Astrocyte (in vitro differentiated cells and primary cell): ENCODE data around the gene TRAPPC10. TPM values are rescaled to one million over a fixed set of nuclear protein-coding genes. Genes with fewer than 3 reads are reported as not detected.

Source experiments
- DNase-seq: peaks from one replicate; pipeline ENCODE4 v3.0.0-alpha.2; 2010; ENCODE audit warnings: low read depth
- FAIRE-seq: peaks from 2 replicates; lab custom pipeline; 2011; peaks lifted over from hg19 to GRCh38; lab: Jason Lieb, UNC
- H2AFZ ChIP-seq: 2 replicates; pipeline ENCODE4 v1.6.0; 2012; ENCODE audit warnings: low read depth, low read length, inconsistent platforms
- H3K27ac ChIP-seq: 2 replicates; pipeline ENCODE4 v1.5.1; 2011; ENCODE audit warnings: low read depth, low read length, inconsistent platforms
- H3K27me3 ChIP-seq: 2 replicates; pipeline ENCODE4 v1.6.0; 2011; ENCODE audit warnings: low read length, inconsistent platforms; ENCODE audit not compliant: insufficient read depth
- H3K36me3 ChIP-seq: 2 replicates; pipeline ENCODE4 v1.5.1; 2011; ENCODE audit warnings: low read length, inconsistent platforms; ENCODE audit not compliant: insufficient read depth
- H3K4me1 ChIP-seq: 2 replicates; pipeline ENCODE4 v1.5.1; 2011; ENCODE audit warnings: low read length, inconsistent platforms; ENCODE audit not compliant: insufficient read depth
- H3K4me2 ChIP-seq: 2 replicates; pipeline ENCODE4 v1.6.0; 2012; ENCODE audit warnings: low read length, inconsistent platforms
- H3K4me3 ChIP-seq: 2 replicates; pipeline ENCODE4 v1.5.1; 2011; ENCODE audit warnings: low read depth, mild to moderate bottlenecking, low read length, inconsistent platforms; ENCODE audit not compliant: insufficient read depth
- H3K79me2 ChIP-seq: 2 replicates; pipeline ENCODE4 v1.6.0; 2012; ENCODE audit warnings: mild to moderate bottlenecking, low read length, inconsistent platforms; ENCODE audit not compliant: insufficient read depth
- H3K9ac ChIP-seq: 2 replicates; pipeline ENCODE4 v1.6.0; 2012; ENCODE audit warnings: mild to moderate bottlenecking, low read length, inconsistent platforms
- H3K9me3 ChIP-seq: 2 replicates; pipeline ENCODE4 v1.5.1; 2012; ENCODE audit warnings: low read depth, mild to moderate bottlenecking, low read length, inconsistent platforms; ENCODE audit not compliant: insufficient read depth
- H4K20me1 ChIP-seq: 2 replicates; pipeline ENCODE4 v1.6.0; 2012; ENCODE audit warnings: low read length, inconsistent platforms; ENCODE audit not compliant: insufficient read depth
- H3K27ac Mint-ChIP-seq: one replicate; pipeline ENCODE4 v1.8.0; 2021; ENCODE audit warnings: mild to moderate bottlenecking, mixed read lengths; ENCODE audit not compliant: unreplicated experiment
- H3K27me3 Mint-ChIP-seq: one replicate; pipeline ENCODE4 v1.8.0; 2021; ENCODE audit warnings: low read depth, mixed read lengths; ENCODE audit not compliant: unreplicated experiment
- H3K36me3 Mint-ChIP-seq: one replicate; pipeline ENCODE4 v1.8.0; 2021; ENCODE audit warnings: low read depth, mixed read lengths; ENCODE audit not compliant: unreplicated experiment
- H3K4me1 Mint-ChIP-seq: one replicate; pipeline ENCODE4 v1.8.0; 2021; ENCODE audit warnings: low read depth, mixed read lengths; ENCODE audit not compliant: unreplicated experiment
- H3K4me3 Mint-ChIP-seq: one replicate; pipeline ENCODE4 v1.8.0; 2021; ENCODE audit warnings: mild to moderate bottlenecking, moderate library complexity, mixed read lengths; ENCODE audit not compliant: unreplicated experiment
- H3K9me3 Mint-ChIP-seq: one replicate; pipeline ENCODE4 v1.8.0; 2021; ENCODE audit warnings: mild to moderate bottlenecking, mixed read lengths; ENCODE audit not compliant: unreplicated experiment
- CTCF ChIP-seq: IDR thresholded peaks from 2 replicates; pipeline ENCODE4 v1.5.1; 2011; ENCODE audit warnings: low read depth, mild to moderate bottlenecking, inconsistent platforms, low read length, moderate library complexity; ENCODE audit not compliant: insufficient read depth
- EZH2 ChIP-seq: IDR thresholded peaks from 2 replicates; pipeline ENCODE4 v1.6.1; 2012; ENCODE audit warnings: mild to moderate bottlenecking, low read length, inconsistent platforms; ENCODE audit not compliant: insufficient read depth
- total RNA-seq: library from RNA; stranded (reverse); gene quantifications from 2 replicates; pipeline ENCODE4 v1.2.1, GENCODE V29; 2021

The TRAPPC10 gene
- total RNA-seq, 1 donor from 2014 or later, result 45.7 TPM

- Histone ChIP-seq H3K4me3 (no peak overlapping the region), H3K79me2 (no peaks in the 10 kb centered on the region), H3K36me3 (no peaks in the 10 kb centered on the region), H3K4me2 (no peak overlapping the region), H3K9ac (no peak overlapping the region), H3K27ac (no peak overlapping the region), H3K27me3 (no peaks in the 10 kb centered on the region), H3K9me3 (no peaks in the 10 kb centered on the region), H2AFZ (no peak overlapping the region), H3K4me1 (peaks cover 21% of the 10 kb centered on the region), H4K20me1 (no peaks in the 10 kb centered on the region)
- Mint-ChIP-seq H3K27me3 (peaks cover 4% of the 10 kb centered on the region), H3K27ac (peak overlapping the region; percentile 91), H3K36me3 (no peaks in the 10 kb centered on the region), H3K4me1 (peaks cover 23% of the 10 kb centered on the region), H3K9me3 (no peaks in the 10 kb centered on the region), H3K4me3 (no peak overlapping the region)
- DNase-seq (no peak), FAIRE-seq (no peak)
- no peak for TF ChIP-seq EZH2
- TF ChIP-seq CTCF, result no peak
Measured at GRCh38 chr21:44005071-44005470, 7.0 kb upstream of the TRAPPC10 start.

GRCh38 chr21:44005593-44005992 lies 6.5 kb upstream of the TRAPPC10 start:
- H3K79me2 ChIP-seq, result no peaks in the 10 kb centered on the region
- peaks cover 29% of the 10 kb centered on the region for H3K4me1 Mint-ChIP-seq
- peaks cover 4% of the 10 kb centered on the region for H3K27me3 Mint-ChIP-seq
- H3K4me3 Mint-ChIP-seq, result peak overlapping the region; percentile 14
- H4K20me1 ChIP-seq, result no peaks in the 10 kb centered on the region
- H3K4me1 ChIP-seq, result peaks cover 23% of the 10 kb centered on the region
- no peaks in the 10 kb centered on the region for H3K36me3 ChIP-seq
- peak overlapping the region; percentile 76 for H3K4me2 ChIP-seq
- peak overlapping the region; percentile 88 for H3K27ac ChIP-seq
- H3K36me3 Mint-ChIP-seq, result no peaks in the 10 kb centered on the region
- no peaks in the 10 kb centered on the region for H3K9me3 Mint-ChIP-seq
- no peak overlapping the region for H2AFZ ChIP-seq
- no peaks in the 10 kb centered on the region for H3K9me3 ChIP-seq
- H3K27me3 ChIP-seq, result no peaks in the 10 kb centered on the region
- peak overlapping the region; percentile 91 for H3K27ac Mint-ChIP-seq
- peak overlapping the region; percentile 53 for H3K9ac ChIP-seq
- H3K4me3 ChIP-seq, result no peak overlapping the region
- FAIRE-seq (no peak), DNase-seq (no peak)
- TF ChIP-seq CTCF, result no peak
- TF ChIP-seq EZH2, result no peak

GRCh38 chr21:44006017-44006619 lies 6.0 kb upstream of the TRAPPC10 start:
- Mint-ChIP-seq H3K4me1 (peaks cover 31% of the 10 kb centered on the region), H3K4me3 (peak overlapping the region; percentile 31), H3K9me3 (no peaks in the 10 kb centered on the region), H3K27ac (peak overlapping the region; percentile 91), H3K27me3 (peaks cover 3% of the 10 kb centered on the region), H3K36me3 (no peaks in the 10 kb centered on the region)
- Histone ChIP-seq H3K4me2 (peak overlapping the region; percentile 76), H3K27me3 (no peaks in the 10 kb centered on the region), H3K9me3 (no peaks in the 10 kb centered on the region), H3K79me2 (peaks cover 3% of the 10 kb centered on the region), H3K27ac (peak overlapping the region; percentile 88), H3K4me3 (no peak overlapping the region), H4K20me1 (no peaks in the 10 kb centered on the region), H2AFZ (no peak overlapping the region), H3K36me3 (no peaks in the 10 kb centered on the region), H3K9ac (peak overlapping the region; percentile 53), H3K4me1 (peaks cover 27% of the 10 kb centered on the region)
- DNase-seq, result peak; percentile 96
- TF ChIP-seq CTCF (no peak), EZH2 (no peak)
- peak; percentile 49 for FAIRE-seq
